A673 (cell line): ENCODE measurements around the gene TMEM186. TPM values are rescaled to one million over a fixed set of nuclear protein-coding genes. Genes with fewer than 3 reads are reported as not detected.

ENCODE experiments used
- BruUV-seq: library from RNA; stranded (reverse); fragments of 400-500 nt; replicated peaks from 2 replicates; lab custom pipeline; 2021; lab: Mats Ljungman, UMichigan
- CTCF ChIA-PET: fragments of 300-600 bp; sonication (Branson Sonifier 250); formaldehyde crosslinking; loops from one replicate; lab custom pipeline; 2022; ENCODE audit warnings: antibody characterized with exemption; lab: Charles Lee
- POLR2A ChIA-PET: fragments of 300-600 bp; sonication (Branson Sonifier 250); formaldehyde crosslinking; loops from one replicate; lab custom pipeline; 2022; ENCODE audit warnings: antibody characterized with exemption; ENCODE audit not compliant: low non-redundant PET; lab: Charles Lee
- DNase-seq: peaks from one replicate; pipeline ENCODE4 v3.0.0-alpha.2; 2015; ENCODE audit warnings: low spot score
- H3K27ac ChIP-seq: fragments of 200-600 bp; sonication (generic); 2 replicates; pipeline ENCODE4 v1.5.1; 2016; ENCODE audit warnings: mixed run types, low read depth, mild to moderate bottlenecking, mixed read lengths, antibody characterized with exemption, low read length; ENCODE audit not compliant: poor library complexity, severe bottlenecking
- H3K27me3 ChIP-seq: fragments of 200-600 bp; sonication (generic); replicated peaks from 2 replicates; pipeline ENCODE4 v1.6.1; 2017; ENCODE audit warnings: mixed run types, low read depth, mild to moderate bottlenecking, mixed read lengths, antibody characterized with exemption, low read length; ENCODE audit not compliant: insufficient read depth, poor library complexity
- H3K36me3 ChIP-seq: fragments of 200-600 bp; sonication (generic); 2 replicates; pipeline ENCODE4 v1.6.1; 2016; ENCODE audit warnings: mixed run types, mild to moderate bottlenecking, mixed read lengths, antibody characterized with exemption, low read length; ENCODE audit not compliant: insufficient read depth, poor library complexity, severe bottlenecking
- H3K4me1 ChIP-seq: fragments of 200-600 bp; sonication (generic); 2 replicates; pipeline ENCODE4 v1.6.1; 2017; ENCODE audit warnings: mixed run types, mild to moderate bottlenecking, mixed read lengths, antibody characterized with exemption, low read length; ENCODE audit not compliant: insufficient read depth, poor library complexity, severe bottlenecking
- H3K4me3 ChIP-seq: fragments of 200-600 bp; sonication (generic); 2 replicates; pipeline ENCODE4 v1.5.1; 2016; ENCODE audit warnings: low read depth, mixed run types, mild to moderate bottlenecking, mixed read lengths, low read length; ENCODE audit not compliant: poor library complexity, severe bottlenecking
- H3K9me3 ChIP-seq: fragments of 200-600 bp; sonication (generic); 2 replicates; pipeline ENCODE4 v1.6.1; 2016; ENCODE audit warnings: mixed run types, low read depth, mild to moderate bottlenecking, mixed read lengths, antibody characterized with exemption, low read length; ENCODE audit not compliant: poor library complexity, severe bottlenecking
- EZH2 ChIP-seq: fragments of 200-600 bp; sonication (generic); IDR thresholded peaks from 2 replicates; pipeline ENCODE4 v1.6.1; 2017; ENCODE audit warnings: borderline replicate concordance, low read depth, mild to moderate bottlenecking, mixed read lengths, antibody characterized with exemption, low read length; ENCODE audit not compliant: poor library complexity, severe bottlenecking
- intact Hi-C: fragments of 100-400 bp; cut with micrococcal nuclease; formaldehyde crosslinking; loops from one replicate; pipeline ENCODE4 v1.10.0; 2022; ENCODE audit not compliant: unreplicated experiment
- total RNA-seq: library from RNA; stranded (reverse); gene quantifications from 2 replicates; pipeline ENCODE4 v1.2.3, GENCODE V29; 2021
- TF ChIP-seq, protein P1 (sequence below): fragments of 300-800, 200-600 bp; sonication (generic); conservative IDR thresholded peaks from 2 replicates; pipeline ENCODE4 v1.5.1; 2017; ENCODE audit warnings: low read depth, mild to moderate bottlenecking, antibody characterized with exemption, low read length, moderate library complexity, mixed read lengths

TMEM186 gene
- total RNA-seq, 1 experiment from 2014 or later = 13.5 TPM

DNA sequence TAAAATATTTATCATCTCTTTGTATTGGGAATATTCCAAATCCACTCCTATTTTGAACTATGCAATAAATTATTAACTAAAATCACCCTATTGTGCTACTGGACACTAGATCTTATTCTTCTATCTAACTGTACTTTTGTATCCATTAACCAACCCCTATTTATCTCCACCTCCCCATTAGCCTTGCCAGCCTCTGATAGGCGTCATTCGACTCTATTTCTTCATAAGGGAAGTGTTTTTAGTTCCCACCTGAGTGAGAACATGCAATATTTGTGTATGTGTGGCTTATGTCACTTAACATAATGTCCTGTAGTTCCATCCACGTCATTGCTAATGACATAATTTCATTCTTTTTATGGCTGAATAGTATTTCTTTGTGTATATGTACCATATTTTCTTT, 23.9 kb downstream of the TMEM186 start:
- CTCF ChIA-PET = no interaction called here
- H3K27ac ChIP-seq = no peak overlapping the region
- no peak for DNase-seq
- TF ChIP-seq, protein P1, sequence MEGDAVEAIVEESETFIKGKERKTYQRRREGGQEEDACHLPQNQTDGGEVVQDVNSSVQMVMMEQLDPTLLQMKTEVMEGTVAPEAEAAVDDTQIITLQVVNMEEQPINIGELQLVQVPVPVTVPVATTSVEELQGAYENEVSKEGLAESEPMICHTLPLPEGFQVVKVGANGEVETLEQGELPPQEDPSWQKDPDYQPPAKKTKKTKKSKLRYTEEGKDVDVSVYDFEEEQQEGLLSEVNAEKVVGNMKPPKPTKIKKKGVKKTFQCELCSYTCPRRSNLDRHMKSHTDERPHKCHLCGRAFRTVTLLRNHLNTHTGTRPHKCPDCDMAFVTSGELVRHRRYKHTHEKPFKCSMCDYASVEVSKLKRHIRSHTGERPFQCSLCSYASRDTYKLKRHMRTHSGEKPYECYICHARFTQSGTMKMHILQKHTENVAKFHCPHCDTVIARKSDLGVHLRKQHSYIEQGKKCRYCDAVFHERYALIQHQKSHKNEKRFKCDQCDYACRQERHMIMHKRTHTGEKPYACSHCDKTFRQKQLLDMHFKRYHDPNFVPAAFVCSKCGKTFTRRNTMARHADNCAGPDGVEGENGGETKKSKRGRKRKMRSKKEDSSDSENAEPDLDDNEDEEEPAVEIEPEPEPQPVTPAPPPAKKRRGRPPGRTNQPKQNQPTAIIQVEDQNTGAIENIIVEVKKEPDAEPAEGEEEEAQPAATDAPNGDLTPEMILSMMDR = no peak
- no peak for TF ChIP-seq EZH2
- no peaks in the 10 kb centered on the region for H3K4me1 ChIP-seq
- H3K9me3 ChIP-seq = no peaks in the 10 kb centered on the region
- BruUV-seq = no TSS peak
- intact Hi-C loops = no loop called here
- H3K27me3 ChIP-seq = no peaks in the 10 kb centered on the region
- no peaks in the 10 kb centered on the region for H3K36me3 ChIP-seq
- H3K4me3 ChIP-seq = no peak overlapping the region
- POLR2A ChIA-PET = no interaction called here

DNA sequence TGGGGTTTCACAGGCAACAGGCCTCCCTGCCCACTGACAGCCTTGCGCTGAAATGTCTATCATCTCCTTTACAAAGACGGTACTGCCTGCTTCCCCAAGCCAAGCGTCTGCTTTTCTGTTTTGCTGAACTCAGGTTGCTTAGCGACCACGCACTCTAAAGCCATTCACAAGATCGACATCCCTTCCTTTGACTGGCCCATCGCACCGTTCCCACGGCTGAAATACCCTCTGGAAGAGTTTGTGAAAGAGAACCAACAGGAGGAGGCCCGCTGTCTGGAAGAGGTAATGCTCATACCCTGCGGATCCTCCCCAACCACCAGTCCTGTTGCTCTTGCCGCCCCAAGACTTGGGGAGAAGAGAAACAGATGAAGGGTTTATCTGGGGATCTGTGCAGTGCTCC, 28.7 kb downstream of the TMEM186 start:
- no TSS peak for BruUV-seq
- no peak for TF ChIP-seq EZH2
- TF ChIP-seq, protein P1 = no peak
- H3K4me3 ChIP-seq = no peak overlapping the region
- no peak for DNase-seq
- no peaks in the 10 kb centered on the region for H3K9me3 ChIP-seq
- POLR2A ChIA-PET = no interaction called here
- intact Hi-C loops = no loop called here
- H3K4me1 ChIP-seq = no peaks in the 10 kb centered on the region
- CTCF ChIA-PET = no interaction called here
- no peaks in the 10 kb centered on the region for H3K36me3 ChIP-seq
- no peak overlapping the region for H3K27ac ChIP-seq
- no peaks in the 10 kb centered on the region for H3K27me3 ChIP-seq

DNA sequence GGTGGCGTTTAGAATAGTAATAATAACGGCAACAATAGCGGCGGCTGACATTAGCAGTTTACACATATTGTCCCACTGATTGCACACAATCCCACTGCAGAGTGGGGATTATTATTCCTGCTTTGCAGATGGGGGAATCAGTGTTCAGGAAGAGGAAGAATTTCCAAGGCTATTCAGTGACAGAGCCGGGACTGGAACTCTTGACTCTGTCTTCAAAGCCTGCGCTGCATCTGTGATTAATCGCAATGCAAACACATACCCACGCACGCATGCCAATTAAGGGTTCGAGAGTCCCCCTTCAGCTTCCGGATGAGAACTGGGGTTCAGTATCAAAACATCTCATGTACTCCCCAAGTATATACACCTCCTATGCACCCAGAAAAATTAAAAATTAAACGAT, 29.2 kb downstream of the TMEM186 start:
- ChIA-PET POLR2A (no interaction called here), CTCF (no interaction called here)
- Histone ChIP-seq H3K27me3 (no peaks in the 10 kb centered on the region), H3K9me3 (no peaks in the 10 kb centered on the region), H3K4me3 (no peak overlapping the region), H3K27ac (no peak overlapping the region), H3K36me3 (no peaks in the 10 kb centered on the region), H3K4me1 (no peaks in the 10 kb centered on the region)
- TF ChIP-seq, protein P1 = no peak
- no peak for TF ChIP-seq EZH2
- DNase-seq = no peak
- no TSS peak for BruUV-seq
- intact Hi-C loops = no loop called here
